ENCODE data around the gene COL18A1. TPM values are rescaled to one million over a fixed set of nuclear protein-coding genes. Genes with fewer than 3 reads are reported as not detected.
A peak's percentile ranks its signal among the peaks of the same experiment; 100 is the strongest.

Gene COL18A1
- total and polyA plus RNA-seq, 9 of the 15 experiments (the other 6 are each of a cell fraction or from before 2014, with no cell fraction given) = 0.14 to 16.4 (median 2.0) TPM

DNA sequence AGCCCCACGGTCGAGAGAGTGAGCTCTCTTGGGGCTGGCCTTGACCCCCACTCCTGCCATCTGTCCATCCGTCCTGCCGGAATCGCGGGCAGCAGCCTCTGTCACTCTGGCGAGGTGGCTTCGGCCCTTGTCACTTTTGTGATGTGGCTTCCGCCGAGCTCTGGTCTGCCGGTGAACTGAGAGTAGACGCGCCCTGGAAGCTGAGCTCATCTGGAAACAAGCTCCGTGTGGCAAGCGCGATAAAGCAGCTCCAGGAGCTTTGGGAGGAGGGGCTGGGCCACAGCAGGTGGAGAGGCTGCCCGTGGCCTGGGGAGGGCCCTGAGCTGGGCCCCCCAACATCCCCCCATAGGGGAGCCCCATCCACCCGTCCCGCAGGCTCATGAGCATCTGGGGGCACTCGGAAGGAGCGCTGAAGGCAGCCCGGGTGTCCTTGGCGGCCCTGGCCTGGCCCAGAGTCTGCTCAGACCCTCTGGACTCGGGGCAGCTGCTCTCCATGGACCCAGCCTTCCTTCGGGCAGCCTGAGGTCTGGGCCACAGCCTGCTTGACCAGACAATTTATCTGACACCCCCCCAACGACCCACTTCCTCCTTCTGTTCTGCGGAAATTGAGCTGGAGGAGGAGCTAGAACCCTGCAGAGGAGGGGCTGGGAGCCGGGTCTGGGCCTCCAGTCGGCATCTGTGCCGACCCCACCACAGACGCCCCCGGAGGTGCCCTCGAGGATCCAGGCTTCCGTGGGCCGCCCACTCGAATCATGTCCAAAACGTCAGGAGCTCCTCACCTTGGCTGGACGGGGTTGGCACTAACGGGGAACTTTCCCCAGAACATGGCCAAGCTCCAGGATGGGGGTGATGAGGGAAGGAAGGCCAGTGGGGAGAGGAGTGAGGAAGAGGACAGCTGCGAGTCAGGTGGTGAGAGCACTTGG is 78.2 kb downstream of the COL18A1 start:
- in situ Hi-C loops (cut with MboI) = no loop called here
- Histone ChIP-seq H3K27ac (ENCODE audit: extremely low read depth, low read depth, low read length) (0 out of 3 replicates have a peak overlapping the region, but pooled peaks have one; percentile 36), H3K4me1 (replicated peaks in 1 of 2; ENCODE audit: control insufficient read depth in 2 of 2, insufficient read depth in 2 of 2, low read length in 2 of 2) (peaks cover 10 to 75% of the 10 kb centered on the region in 2 experiments; a peak in 4 of 5 replicates), H2AFZ (ENCODE audit: low read depth, low read length) (no peak overlapping the region), H3K9ac (ENCODE audit: insufficient read depth in 1 of 2, low read depth in 2 of 2, low read length in 2 of 2) (peak overlapping the region; percentile 7 to 24; a peak in 2 of 4 replicates), H3K79me2 (ENCODE audit: control insufficient read depth, insufficient read depth, low read length) (no peaks in the 10 kb centered on the region), H3K27me3 (ENCODE audit: control insufficient read depth in 2 of 2, insufficient read depth in 2 of 2, low read length in 2 of 2) (no peaks in the 10 kb centered on the region), H3K4me2 (ENCODE audit: insufficient read depth, low read length) (no peak overlapping the region), H3K36me3 (ENCODE audit: control insufficient read depth, insufficient read depth, low read length) (peaks cover 13% of the 10 kb centered on the region; the same call in 2 of the 3 replicates), H3K4me3 (no peak overlapping the region), H3K9me3 (replicated peaks; ENCODE audit: control insufficient read depth, insufficient read depth, low read depth, low read length) (no peaks in the 10 kb centered on the region; the same call in 1 of the 2 replicates), H4K20me1 (replicated peaks; ENCODE audit: control insufficient read depth, insufficient read depth, low read length) (no peaks in the 10 kb centered on the region), H3K9me1 (ENCODE audit: control insufficient read depth, insufficient read depth, low read length) (no peaks in the 10 kb centered on the region)
- WGBS (ENCODE audit: insufficient coverage, low coverage, missing lambda C conversion rate) = 54% methylated on average over 39 of the region's 40 CpGs
- FAIRE-seq (peak; percentile 46), DNase-seq (ENCODE audit: extremely low read depth in 1 of 4, low spot score in 3 of 4) (peak in 2 of 4 experiments; percentile 48 to 54), ATAC-seq (peak; percentile 43)
- CTCF ChIA-PET (ENCODE audit: low intra/inter-chr PET ratio) = no interaction called here
- BruUV-seq (replicated peaks) = no TSS peak
- intact Hi-C loops (cut with micrococcal nuclease) = no loop called here
- POLR2A ChIA-PET = interaction anchor here (0.6 to 1.5 kb wide), 3 partner anchors 12 to 320 kb away, joined by 3 to 4 read pairs (median 4); no protein-coding TSS in a partner anchor
- TF ChIP-seq POLR2G (IDR thresholded peaks at IDR 0.05; ENCODE audit: low read depth, low read length) = peak; percentile 54
- no peak for TF ChIP-seq ZNF778 (CRISPR knock-in tag; IDR thresholded peaks at IDR 0.05)
- TF ChIP-seq, protein P1, sequence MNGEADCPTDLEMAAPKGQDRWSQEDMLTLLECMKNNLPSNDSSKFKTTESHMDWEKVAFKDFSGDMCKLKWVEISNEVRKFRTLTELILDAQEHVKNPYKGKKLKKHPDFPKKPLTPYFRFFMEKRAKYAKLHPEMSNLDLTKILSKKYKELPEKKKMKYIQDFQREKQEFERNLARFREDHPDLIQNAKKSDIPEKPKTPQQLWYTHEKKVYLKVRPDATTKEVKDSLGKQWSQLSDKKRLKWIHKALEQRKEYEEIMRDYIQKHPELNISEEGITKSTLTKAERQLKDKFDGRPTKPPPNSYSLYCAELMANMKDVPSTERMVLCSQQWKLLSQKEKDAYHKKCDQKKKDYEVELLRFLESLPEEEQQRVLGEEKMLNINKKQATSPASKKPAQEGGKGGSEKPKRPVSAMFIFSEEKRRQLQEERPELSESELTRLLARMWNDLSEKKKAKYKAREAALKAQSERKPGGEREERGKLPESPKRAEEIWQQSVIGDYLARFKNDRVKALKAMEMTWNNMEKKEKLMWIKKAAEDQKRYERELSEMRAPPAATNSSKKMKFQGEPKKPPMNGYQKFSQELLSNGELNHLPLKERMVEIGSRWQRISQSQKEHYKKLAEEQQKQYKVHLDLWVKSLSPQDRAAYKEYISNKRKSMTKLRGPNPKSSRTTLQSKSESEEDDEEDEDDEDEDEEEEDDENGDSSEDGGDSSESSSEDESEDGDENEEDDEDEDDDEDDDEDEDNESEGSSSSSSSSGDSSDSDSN (IDR thresholded peaks at IDR 0.05; ENCODE audit: borderline replicate concordance in 1 of 2, low read depth in 2 of 2, low read length in 2 of 2) = peak in 1 of 2 experiments; percentile 52; a peak in 1 of 4 replicates
- TF ChIP-seq, protein P2, sequence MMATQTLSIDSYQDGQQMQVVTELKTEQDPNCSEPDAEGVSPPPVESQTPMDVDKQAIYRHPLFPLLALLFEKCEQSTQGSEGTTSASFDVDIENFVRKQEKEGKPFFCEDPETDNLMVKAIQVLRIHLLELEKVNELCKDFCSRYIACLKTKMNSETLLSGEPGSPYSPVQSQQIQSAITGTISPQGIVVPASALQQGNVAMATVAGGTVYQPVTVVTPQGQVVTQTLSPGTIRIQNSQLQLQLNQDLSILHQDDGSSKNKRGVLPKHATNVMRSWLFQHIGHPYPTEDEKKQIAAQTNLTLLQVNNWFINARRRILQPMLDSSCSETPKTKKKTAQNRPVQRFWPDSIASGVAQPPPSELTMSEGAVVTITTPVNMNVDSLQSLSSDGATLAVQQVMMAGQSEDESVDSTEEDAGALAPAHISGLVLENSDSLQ (IDR thresholded peaks at IDR 0.05) = peak; percentile 42; the same call in 1 of the 2 replicates
- peak; percentile 19; the same call in 1 of the 2 replicates for TF ChIP-seq TCF3 (CRISPR knock-in tag; IDR thresholded peaks at IDR 0.05)
- TF ChIP-seq SPI1 (IDR thresholded peaks at IDR 0.05; ENCODE audit: borderline replicate concordance, low read depth, low read length) = peak; percentile 67
- TF ChIP-seq ARID1B (IDR thresholded peaks at IDR 0.05) = peak; percentile 64
- TF ChIP-seq CBFA2T3 (IDR thresholded peaks at IDR 0.05) = peak; percentile 61
- no peak for TF ChIP-seq ZSCAN29 (IDR thresholded peaks at IDR 0.05)
- TF ChIP-seq, protein P3, sequence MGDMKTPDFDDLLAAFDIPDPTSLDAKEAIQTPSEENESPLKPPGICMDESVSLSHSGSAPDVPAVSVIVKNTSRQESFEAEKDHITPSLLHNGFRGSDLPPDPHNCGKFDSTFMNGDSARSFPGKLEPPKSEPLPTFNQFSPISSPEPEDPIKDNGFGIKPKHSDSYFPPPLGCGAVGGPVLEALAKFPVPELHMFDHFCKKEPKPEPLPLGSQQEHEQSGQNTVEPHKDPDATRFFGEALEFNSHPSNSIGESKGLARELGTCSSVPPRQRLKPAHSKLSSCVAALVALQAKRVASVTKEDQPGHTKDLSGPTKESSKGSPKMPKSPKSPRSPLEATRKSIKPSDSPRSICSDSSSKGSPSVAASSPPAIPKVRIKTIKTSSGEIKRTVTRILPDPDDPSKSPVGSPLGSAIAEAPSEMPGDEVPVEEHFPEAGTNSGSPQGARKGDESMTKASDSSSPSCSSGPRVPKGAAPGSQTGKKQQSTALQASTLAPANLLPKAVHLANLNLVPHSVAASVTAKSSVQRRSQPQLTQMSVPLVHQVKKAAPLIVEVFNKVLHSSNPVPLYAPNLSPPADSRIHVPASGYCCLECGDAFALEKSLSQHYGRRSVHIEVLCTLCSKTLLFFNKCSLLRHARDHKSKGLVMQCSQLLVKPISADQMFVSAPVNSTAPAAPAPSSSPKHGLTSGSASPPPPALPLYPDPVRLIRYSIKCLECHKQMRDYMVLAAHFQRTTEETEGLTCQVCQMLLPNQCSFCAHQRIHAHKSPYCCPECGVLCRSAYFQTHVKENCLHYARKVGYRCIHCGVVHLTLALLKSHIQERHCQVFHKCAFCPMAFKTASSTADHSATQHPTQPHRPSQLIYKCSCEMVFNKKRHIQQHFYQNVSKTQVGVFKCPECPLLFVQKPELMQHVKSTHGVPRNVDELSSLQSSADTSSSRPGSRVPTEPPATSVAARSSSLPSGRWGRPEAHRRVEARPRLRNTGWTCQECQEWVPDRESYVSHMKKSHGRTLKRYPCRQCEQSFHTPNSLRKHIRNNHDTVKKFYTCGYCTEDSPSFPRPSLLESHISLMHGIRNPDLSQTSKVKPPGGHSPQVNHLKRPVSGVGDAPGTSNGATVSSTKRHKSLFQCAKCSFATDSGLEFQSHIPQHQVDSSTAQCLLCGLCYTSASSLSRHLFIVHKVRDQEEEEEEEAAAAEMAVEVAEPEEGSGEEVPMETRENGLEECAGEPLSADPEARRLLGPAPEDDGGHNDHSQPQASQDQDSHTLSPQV (IDR thresholded peaks at IDR 0.05) = no peak
- TF ChIP-seq TAL1 (IDR thresholded peaks at IDR 0.05) = peak; percentile 52
- TF ChIP-seq RBFOX2 (IDR thresholded peaks at IDR 0.05; ENCODE audit: low read depth, low read length) = peak; percentile 53
